H1 (cell line): ENCODE measurements around the gene TIMM10.

Source experiments
- CBX8 ChIP-seq: fragments of 300-800, 300-1000 bp; sonication (generic); IDR thresholded peaks from 2 replicates; pipeline ENCODE4 v1.7.1; 2016; ENCODE audit warnings: low read depth, low read length, borderline replicate concordance
- JUND ChIP-seq: IDR thresholded peaks from 2 replicates; pipeline ENCODE4 v1.6.1; 2011; ENCODE audit warnings: mild to moderate bottlenecking, improper control_type of control experiment, low read length
- POLR2AphosphoS5 ChIP-seq: IDR thresholded peaks from 2 replicates; pipeline ENCODE4 v1.6.1; 2011; ENCODE audit warnings: low read depth, low read length
- SP1 ChIP-seq: IDR thresholded peaks from 2 replicates; pipeline ENCODE4 v1.6.1; 2011; ENCODE audit warnings: low read depth, low read length

DNA sequence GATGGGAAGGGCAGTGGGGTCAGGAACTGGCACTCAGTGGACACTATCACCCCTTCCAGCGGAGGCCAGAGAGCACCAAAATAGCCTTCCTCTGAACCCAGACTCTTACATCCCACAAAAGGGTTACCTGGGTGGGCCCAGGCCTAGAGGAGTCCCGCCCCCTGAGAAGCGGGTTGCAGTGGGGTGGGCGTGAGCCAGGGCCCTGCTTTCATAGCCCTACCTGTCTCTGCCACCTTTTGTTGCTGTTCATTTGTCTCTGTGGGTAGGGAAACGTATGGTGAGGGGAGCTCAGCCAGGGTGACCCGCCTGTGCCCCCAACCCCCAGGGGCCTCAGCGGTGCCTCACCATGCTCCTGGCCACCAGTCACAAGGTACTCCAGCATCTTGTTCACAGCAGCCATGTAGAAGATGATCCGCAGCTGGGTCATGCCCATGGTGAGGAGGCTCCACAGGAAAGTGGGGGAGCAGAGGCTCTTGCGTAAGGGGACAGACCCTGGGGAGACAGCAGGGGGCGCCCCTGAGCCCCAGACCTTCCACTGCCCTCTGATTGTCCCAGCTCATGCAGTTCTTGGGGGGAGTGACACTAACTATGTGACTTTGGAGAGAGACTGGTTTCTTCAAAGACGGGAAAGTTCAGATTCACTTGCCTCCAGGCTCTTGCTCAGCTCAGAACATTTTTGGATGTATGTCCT is 39.0 kb downstream of the TIMM10 start:
- TF ChIP-seq SP1 (no peak), POLR2AphosphoS5 (no peak), JUND (no peak), CBX8 (no peak)
